HG02870 (cell line): ENCODE measurements around the gene SWT1.
"Not testable (repeated sequence)": the region's sequence is repeated elsewhere in the genome, so short reads cannot be mapped to it uniquely, and the experiment has no call there.

Source experiments
- ATAC-seq: cut with Tn5 transposase; IDR thresholded peaks from one replicate; pipeline ENCODE4 v1.9.1; 2021; ENCODE audit warnings: mild to moderate bottlenecking, moderate library complexity; ENCODE audit not compliant: unreplicated experiment

Gene SWT1

GRCh38 chr1:185245466-185245865 is 88.5 kb downstream of the SWT1 start:
- ATAC-seq = no peak

GRCh38 chr1:185249563-185249962 is 92.6 kb downstream of the SWT1 start:
- ATAC-seq = no peak

- no peak for ATAC-seq
Measured at GRCh38 chr1:185250063-185250462, 93.1 kb downstream of the SWT1 start.

- ATAC-seq = not testable (repeated sequence)
Measured at GRCh38 chr1:185251928-185252327, 95.0 kb downstream of the SWT1 start.

GRCh38 chr1:185252404-185252803 is 95.4 kb downstream of the SWT1 start:
- not testable (repeated sequence) for ATAC-seq

- ATAC-seq = not testable (repeated sequence)
Measured at GRCh38 chr1:185255595-185255994, 98.6 kb downstream of the SWT1 start.

GRCh38 chr1:185257116-185257949 is 100.4 kb downstream of the SWT1 start:
- not testable (repeated sequence) for ATAC-seq

GRCh38 chr1:185257950-185258208 is 100.9 kb downstream of the SWT1 start:
- no peak for ATAC-seq

- ATAC-seq = no peak
Measured at GRCh38 chr1:185258676-185259075, 101.7 kb downstream of the SWT1 start.

GRCh38 chr1:185260611-185261010 is 103.6 kb downstream of the SWT1 start:
- ATAC-seq = no peak

- ATAC-seq = no peak
Measured at GRCh38 chr1:185262151-185262550, 105.2 kb downstream of the SWT1 start.

GRCh38 chr1:185263292-185263691 is 106.3 kb downstream of the SWT1 start:
- ATAC-seq = no peak

GRCh38 chr1:185263780-185264179 is 106.8 kb downstream of the SWT1 start:
- no peak for ATAC-seq

- ATAC-seq = no peak
Measured at GRCh38 chr1:185265314-185265713, 108.3 kb downstream of the SWT1 start.

- no peak for ATAC-seq
Measured at GRCh38 chr1:185267301-185267700, 110.3 kb downstream of the SWT1 start.

GRCh38 chr1:185267701-185268100 is 110.7 kb downstream of the SWT1 start:
- ATAC-seq = no peak

GRCh38 chr1:185268352-185268751 is 111.4 kb downstream of the SWT1 start:
- ATAC-seq = no peak

- ATAC-seq = no peak
Measured at GRCh38 chr1:185271921-185272320, 115.0 kb downstream of the SWT1 start.

- ATAC-seq = no peak
Measured at GRCh38 chr1:185279571-185279970, 122.6 kb downstream of the SWT1 start.

- ATAC-seq = no peak
Measured at GRCh38 chr1:185280589-185280988, 123.6 kb downstream of the SWT1 start.

GRCh38 chr1:185281245-185281644 is 124.3 kb downstream of the SWT1 start:
- ATAC-seq = peak; percentile 59

GRCh38 chr1:185284116-185284515 is 127.1 kb downstream of the SWT1 start:
- ATAC-seq = no peak
